Mucosa of stomach (tissue), 1 donor: Measurements from ENCODE around the gene H6PD.

Experiments
- H3K27me3 ChIP-seq: one replicate; pipeline ENCODE4 v1.7.0; 2013; ENCODE audit warnings: mild to moderate bottlenecking, low read length; ENCODE audit not compliant: control insufficient read depth, insufficient read depth
- H3K36me3 ChIP-seq: one replicate; pipeline ENCODE4 v1.7.0; 2013; ENCODE audit warnings: low read length; ENCODE audit not compliant: control insufficient read depth, insufficient read depth
- H3K4me1 ChIP-seq: one replicate; pipeline ENCODE4 v1.7.0; 2013; ENCODE audit warnings: mild to moderate bottlenecking, low read length; ENCODE audit not compliant: control insufficient read depth, insufficient read depth
- H3K4me3 ChIP-seq: one replicate; pipeline ENCODE4 v1.7.0; 2013; ENCODE audit warnings: low read length
- H3K9ac ChIP-seq: one replicate; pipeline ENCODE4 v1.7.0; 2013; ENCODE audit warnings: mild to moderate bottlenecking, low read length, moderate library complexity
- H3K9me3 ChIP-seq: one replicate; pipeline ENCODE4 v1.7.0; 2013; ENCODE audit warnings: mild to moderate bottlenecking, low read length, moderate library complexity; ENCODE audit not compliant: control insufficient read depth
- donor health status: Pancreatic carcinoma.

The H6PD gene

DNA sequence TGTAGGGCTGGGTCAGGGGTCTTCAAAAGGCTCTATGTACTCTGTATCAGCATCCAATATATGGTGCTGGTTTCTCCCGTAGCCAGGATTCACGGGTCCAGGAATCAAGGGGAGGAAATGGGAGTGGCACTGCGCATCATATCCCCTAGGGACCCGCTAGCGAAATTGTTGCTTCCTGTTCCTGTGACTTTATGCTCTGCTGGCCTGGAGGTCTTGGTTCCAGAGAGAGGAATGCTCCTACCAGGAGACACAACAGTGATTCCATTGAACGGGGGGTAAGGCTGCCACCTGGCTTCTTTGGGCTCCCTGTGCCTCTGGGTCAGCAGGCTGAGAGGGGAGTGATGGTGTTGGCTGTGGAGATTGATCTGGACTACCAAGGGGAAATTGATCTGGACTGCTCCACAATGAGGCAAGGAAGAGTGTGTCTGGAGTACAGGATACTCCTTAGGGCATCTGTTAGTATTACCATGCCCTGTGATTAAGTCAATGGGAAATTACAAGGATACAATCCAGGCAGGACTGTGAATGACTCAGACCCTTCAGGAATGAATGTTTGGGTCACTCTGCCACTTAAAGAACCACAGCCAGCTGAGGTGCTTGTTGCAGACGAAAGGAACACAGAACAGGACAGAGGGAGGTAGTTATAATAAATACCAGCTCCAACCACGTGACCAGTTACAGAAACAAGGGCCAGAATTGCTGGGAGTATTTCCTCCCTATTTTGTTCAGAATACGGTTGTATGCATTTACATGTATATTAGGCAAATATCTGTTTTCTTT is 68.4 kb downstream of the H6PD start:
- no peak overlapping the region for H3K9ac ChIP-seq
- H3K9me3 ChIP-seq = no peaks in the 10 kb centered on the region
- no peaks in the 10 kb centered on the region for H3K36me3 ChIP-seq
- H3K27me3 ChIP-seq = no peaks in the 10 kb centered on the region
- H3K4me1 ChIP-seq = peaks cover 26% of the 10 kb centered on the region
- H3K4me3 ChIP-seq = no peak overlapping the region

DNA sequence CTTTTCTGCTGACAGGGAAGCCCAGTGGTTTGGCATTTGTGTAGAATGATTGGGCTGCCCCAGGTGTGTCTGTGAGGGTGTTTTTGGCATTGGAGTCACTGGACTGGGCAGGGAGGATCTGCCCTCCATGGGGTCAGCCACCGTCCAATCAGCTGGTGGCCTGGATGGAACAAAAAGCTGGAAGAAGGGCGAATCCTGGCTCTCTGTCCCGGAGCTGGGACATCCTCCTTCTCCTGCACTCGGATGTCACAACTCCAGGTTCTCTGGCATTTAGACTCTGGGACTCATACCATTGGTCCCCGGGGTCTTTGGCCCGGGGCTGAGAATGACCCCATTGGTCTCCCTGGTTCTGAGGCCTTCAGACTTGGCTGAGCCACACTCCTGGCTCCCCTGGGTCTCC is 69.3 kb downstream of the H6PD start:
- Histone ChIP-seq H3K9ac (no peak overlapping the region), H3K4me1 (peaks cover 26% of the 10 kb centered on the region), H3K9me3 (no peaks in the 10 kb centered on the region), H3K4me3 (no peak overlapping the region), H3K27me3 (no peaks in the 10 kb centered on the region), H3K36me3 (no peaks in the 10 kb centered on the region)

DNA sequence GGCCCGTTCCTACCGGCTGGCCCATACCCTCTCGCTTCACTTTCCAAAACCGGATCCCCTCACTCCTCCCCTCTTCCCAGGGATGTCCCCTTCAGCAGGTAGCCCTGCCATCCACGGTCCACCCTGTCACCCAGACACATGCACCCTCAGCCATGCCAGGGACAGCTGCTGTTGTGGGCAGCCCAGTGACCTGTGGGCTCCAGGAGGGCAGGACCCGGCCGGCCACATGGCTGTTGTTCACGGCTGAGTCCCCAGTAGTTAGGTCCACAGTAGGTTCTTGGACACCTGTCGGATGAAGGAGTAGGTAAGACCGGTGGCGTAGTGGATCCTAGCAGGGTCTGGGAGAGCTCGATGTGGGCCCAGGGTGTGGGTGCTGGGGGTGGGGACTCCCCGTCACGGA is 70.6 kb downstream of the H6PD start:
- no peak overlapping the region for H3K9ac ChIP-seq
- peaks cover 22% of the 10 kb centered on the region for H3K4me1 ChIP-seq
- H3K4me3 ChIP-seq = no peak overlapping the region
- H3K36me3 ChIP-seq = no peaks in the 10 kb centered on the region
- no peaks in the 10 kb centered on the region for H3K27me3 ChIP-seq
- H3K9me3 ChIP-seq = no peaks in the 10 kb centered on the region

DNA sequence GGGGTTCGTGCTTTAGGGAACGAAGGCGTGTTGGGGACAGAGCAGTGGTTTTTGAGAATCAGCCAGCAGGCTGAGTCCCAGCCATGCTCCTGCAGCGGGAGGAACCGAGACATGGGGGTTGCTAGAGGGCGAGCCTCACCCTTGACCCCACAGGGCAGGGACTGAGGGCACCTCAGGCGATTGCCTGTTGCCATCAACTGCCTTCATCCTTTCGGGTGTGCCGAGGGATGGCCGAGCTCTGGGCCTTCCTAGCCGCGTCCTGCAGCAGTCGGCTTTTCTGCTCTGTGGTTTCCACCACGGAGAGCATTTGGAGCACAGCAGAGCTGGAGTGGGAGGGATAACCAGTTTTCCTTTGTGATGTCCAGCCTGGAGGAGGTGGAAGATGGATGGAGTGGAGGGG is 71.4 kb downstream of the H6PD start:
- H3K9me3 ChIP-seq = no peaks in the 10 kb centered on the region
- H3K27me3 ChIP-seq = no peaks in the 10 kb centered on the region
- no peak overlapping the region for H3K4me3 ChIP-seq
- peaks cover 14% of the 10 kb centered on the region for H3K4me1 ChIP-seq
- no peaks in the 10 kb centered on the region for H3K36me3 ChIP-seq
- H3K9ac ChIP-seq = no peak overlapping the region

DNA sequence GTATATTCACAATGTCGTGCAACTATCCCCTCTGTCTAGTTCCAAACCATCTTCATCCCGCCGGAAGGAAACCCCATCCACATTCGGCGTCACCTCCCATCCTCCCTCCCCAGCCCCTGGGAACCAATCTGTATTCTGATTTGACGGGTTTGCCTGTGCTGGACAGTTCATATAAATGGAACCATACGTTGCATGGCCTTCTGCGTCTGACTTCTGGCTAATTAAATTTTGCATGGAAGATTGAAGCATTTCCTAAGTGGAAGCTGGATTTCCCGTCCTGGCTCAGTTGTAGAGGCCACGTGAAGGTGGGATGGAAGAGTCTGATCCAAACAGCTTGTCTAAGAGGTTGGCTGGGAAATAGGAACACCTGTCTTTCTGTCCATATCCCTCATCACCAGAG is 72.7 kb downstream of the H6PD start:
- Histone ChIP-seq H3K4me1 (peaks cover 9% of the 10 kb centered on the region), H3K9me3 (no peaks in the 10 kb centered on the region), H3K9ac (no peak overlapping the region), H3K27me3 (no peaks in the 10 kb centered on the region), H3K36me3 (no peaks in the 10 kb centered on the region), H3K4me3 (no peak overlapping the region)

DNA sequence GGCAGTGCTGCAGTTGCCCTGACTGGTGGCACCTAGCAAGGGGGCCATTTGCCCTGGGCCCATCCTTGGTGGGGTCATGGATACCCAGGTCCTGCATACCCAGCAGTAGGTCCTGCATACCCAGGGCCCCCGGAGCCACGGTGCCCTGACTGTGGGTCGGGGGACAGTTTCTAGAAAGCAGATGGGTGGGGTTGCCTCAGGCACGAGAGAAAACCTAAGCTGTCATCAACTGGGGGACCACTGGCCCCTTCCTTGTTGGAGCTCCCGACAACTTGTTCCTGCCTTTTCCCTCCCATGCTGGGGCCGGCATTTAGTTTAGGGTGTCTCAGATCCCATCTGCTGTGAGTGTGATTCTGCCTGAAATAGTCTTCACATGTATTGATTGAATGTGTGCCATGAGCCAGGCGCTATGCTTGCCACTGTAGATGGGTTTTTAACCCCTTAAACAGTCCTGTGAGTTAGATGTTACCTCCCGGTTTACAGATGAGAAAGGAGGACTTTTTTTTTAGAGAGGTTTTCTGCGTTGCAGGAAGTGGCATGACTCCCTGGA is 73.7 kb downstream of the H6PD start:
- Histone ChIP-seq H3K4me3 (no peak overlapping the region), H3K27me3 (no peaks in the 10 kb centered on the region), H3K4me1 (no peaks in the 10 kb centered on the region), H3K9me3 (no peaks in the 10 kb centered on the region), H3K9ac (no peak overlapping the region), H3K36me3 (no peaks in the 10 kb centered on the region)

DNA sequence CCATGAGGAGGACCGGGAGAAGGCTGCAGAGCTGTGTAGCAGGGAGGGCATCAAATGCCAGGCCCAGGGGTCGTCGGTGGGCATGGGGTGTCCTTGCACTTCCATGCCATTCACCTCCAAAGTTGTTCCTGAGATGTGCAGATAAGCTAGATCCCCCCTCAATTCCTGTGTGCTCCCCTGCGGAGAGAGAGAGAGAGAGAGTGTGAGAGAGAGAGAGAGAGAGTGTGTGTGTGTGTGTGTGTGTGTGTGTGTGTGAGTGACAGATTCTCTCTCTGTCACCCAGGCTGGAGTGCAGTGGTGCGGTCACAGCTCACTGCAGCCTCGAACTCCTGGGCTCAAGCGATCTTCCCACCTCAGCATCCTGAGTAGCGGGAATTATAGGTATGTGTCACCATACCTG is 74.5 kb downstream of the H6PD start:
- no peaks in the 10 kb centered on the region for H3K9me3 ChIP-seq
- no peaks in the 10 kb centered on the region for H3K4me1 ChIP-seq
- H3K9ac ChIP-seq = no peak overlapping the region
- no peak overlapping the region for H3K4me3 ChIP-seq
- H3K27me3 ChIP-seq = no peaks in the 10 kb centered on the region
- H3K36me3 ChIP-seq = no peaks in the 10 kb centered on the region

DNA sequence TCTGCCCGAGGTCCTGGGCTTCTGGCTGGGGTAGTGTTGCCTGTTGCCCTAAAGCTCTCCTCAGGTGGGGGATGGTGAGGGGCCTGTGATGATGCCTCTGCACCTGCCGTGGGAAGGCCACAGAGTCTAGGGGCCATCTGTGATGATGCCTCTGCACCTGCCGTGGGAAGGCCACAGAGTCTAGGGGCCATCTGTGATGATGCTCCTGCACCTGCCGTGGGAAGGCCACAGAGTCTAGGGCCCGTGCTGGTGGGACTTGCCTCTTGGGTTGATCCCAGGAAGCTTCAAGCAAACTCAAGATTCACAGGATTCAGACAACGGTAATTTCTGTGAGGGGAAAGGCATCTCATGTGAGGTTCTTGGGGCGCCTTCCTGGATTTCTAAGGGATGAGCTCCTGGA is 75.4 kb downstream of the H6PD start:
- H3K4me1 ChIP-seq = no peaks in the 10 kb centered on the region
- no peaks in the 10 kb centered on the region for H3K27me3 ChIP-seq
- H3K4me3 ChIP-seq = no peak overlapping the region
- no peaks in the 10 kb centered on the region for H3K9me3 ChIP-seq
- H3K9ac ChIP-seq = no peak overlapping the region
- no peaks in the 10 kb centered on the region for H3K36me3 ChIP-seq

DNA sequence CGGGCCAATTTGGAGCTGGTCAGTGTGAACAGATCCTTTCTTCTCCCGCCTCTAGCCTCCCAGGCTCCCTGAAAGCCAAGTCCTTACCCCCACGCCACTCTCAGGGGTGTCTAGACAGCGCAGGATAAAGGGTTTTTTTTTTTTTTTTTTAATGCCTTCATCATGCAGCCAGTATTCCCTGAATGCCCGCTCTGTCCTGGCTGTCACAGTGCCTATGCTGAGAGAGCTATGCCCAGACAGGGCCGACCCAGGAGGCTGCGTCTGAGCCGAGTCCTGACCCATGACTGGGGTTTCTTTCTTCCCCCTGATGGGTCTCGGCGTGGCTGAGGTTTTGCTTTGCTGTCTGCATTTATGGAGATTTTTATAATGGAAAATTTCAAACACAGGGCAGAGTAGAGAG is 76.5 kb downstream of the H6PD start:
- no peaks in the 10 kb centered on the region for H3K4me1 ChIP-seq
- H3K36me3 ChIP-seq = no peaks in the 10 kb centered on the region
- no peak overlapping the region for H3K4me3 ChIP-seq
- no peaks in the 10 kb centered on the region for H3K9me3 ChIP-seq
- H3K27me3 ChIP-seq = no peaks in the 10 kb centered on the region
- no peak overlapping the region for H3K9ac ChIP-seq

DNA sequence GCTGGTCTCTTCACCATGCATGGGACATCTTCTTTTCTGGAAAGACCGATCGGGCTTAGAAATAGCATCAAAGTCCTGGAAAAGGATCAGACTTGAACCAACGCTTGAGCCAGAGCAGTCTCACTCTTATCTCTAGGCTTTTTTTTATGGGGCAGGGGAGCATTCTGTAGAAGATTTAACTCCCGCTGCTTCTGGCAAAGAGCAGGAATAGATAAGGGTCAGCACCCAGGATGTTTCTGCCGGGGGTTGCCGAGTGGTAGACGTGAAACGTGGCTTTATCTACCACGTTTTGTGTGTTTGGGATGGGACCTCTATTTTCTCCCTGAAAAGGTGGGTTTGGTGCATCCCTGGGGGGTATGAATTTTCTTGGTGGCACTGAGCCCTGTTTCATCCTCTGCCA is 76.9 kb downstream of the H6PD start:
- no peaks in the 10 kb centered on the region for H3K4me1 ChIP-seq
- no peaks in the 10 kb centered on the region for H3K27me3 ChIP-seq
- H3K36me3 ChIP-seq = no peaks in the 10 kb centered on the region
- H3K4me3 ChIP-seq = no peak overlapping the region
- no peaks in the 10 kb centered on the region for H3K9me3 ChIP-seq
- H3K9ac ChIP-seq = no peak overlapping the region

DNA sequence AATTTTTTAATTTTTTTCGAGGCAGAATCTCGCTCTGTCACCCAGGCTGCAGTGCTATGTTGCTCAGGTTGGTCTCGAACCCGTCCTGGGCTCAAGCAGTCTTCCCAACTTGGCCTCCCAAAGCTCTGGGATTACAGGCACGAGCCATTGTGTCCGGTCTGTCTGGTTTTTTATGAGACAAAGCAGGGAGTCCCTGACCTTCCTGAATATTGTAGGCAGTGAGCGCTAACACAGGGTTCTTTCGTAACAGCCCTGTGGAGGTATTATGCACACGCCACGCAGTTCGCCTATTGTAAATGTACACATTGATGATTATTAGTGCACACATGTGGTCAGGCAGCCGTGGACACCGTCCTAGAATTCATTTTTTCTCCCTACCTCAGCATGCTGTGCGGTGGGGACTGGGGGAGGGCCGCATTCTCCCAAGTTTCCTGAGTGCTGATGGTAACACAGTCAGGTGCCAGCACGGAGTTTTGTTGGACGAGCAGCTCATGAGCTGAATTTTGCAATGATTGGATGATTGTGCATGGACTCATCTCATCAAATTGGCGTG is 77.7 kb downstream of the H6PD start:
- H3K36me3 ChIP-seq = no peaks in the 10 kb centered on the region
- H3K9me3 ChIP-seq = no peaks in the 10 kb centered on the region
- no peak overlapping the region for H3K9ac ChIP-seq
- no peak overlapping the region for H3K4me3 ChIP-seq
- H3K4me1 ChIP-seq = no peaks in the 10 kb centered on the region
- H3K27me3 ChIP-seq = no peaks in the 10 kb centered on the region

DNA sequence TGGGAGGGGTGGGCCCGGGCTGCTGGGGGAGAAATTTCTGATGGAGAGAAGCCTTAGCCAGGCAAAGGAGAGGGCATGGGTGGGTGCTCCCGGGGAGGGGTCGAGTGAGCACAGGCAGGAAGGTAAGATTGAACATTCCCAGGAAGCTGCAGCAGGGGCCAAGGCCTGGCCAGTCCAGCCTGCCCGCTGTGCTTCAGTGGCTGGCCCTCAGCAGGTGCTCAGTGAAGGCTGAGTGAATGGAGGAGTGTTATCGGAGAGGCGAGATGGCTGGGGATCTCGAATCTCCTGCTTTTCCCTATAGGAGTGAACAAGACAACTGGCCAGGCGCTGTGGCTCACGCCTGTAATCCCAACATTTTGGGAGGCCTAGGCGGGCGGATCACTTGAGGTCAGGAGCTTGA is 79.0 kb downstream of the H6PD start:
- Histone ChIP-seq H3K4me1 (no peaks in the 10 kb centered on the region), H3K27me3 (no peaks in the 10 kb centered on the region), H3K9ac (no peak overlapping the region), H3K4me3 (no peak overlapping the region), H3K36me3 (no peaks in the 10 kb centered on the region), H3K9me3 (no peaks in the 10 kb centered on the region)
